B cell (primary cell): ENCODE data around the gene SPHKAP. TPM values are rescaled to one million over a fixed set of nuclear protein-coding genes. Genes with fewer than 3 reads are reported as not detected.
A peak's percentile ranks its signal among the peaks of the same experiment; 100 is the strongest.

Source experiments
- ATAC-seq: fragments of 200-7000 bp; cut with Tn5 transposase; one replicate; pipeline ENCODE4 v1.10.0; 2021; ENCODE audit warnings: low read depth, mild to moderate bottlenecking, moderate number of reproducible peaks, moderate library complexity
- CTCF ChIA-PET: fragments of 350-600 bp; sonication (Branson Sonifier 250); formaldehyde crosslinking; loops from one replicate; lab custom pipeline; 2021; ENCODE audit warnings: antibody characterized with exemption, inconsistent platforms; lab: Charles Lee
- POLR2A ChIA-PET: fragments of 350-600 bp; sonication (Branson Sonifier 250); formaldehyde crosslinking; loops from one replicate; lab custom pipeline; 2021; ENCODE audit warnings: antibody characterized with exemption; lab: Charles Lee
- DNase-seq: peaks from one replicate; pipeline ENCODE4 v3.0.0; 2013
- H2AFZ ChIP-seq: 2 replicates; pipeline ENCODE4 v1.6.1; 2012; ENCODE audit warnings: mild to moderate bottlenecking, low read depth, low read length; ENCODE audit not compliant: insufficient read depth, poor library complexity, severe bottlenecking
- H3K27ac ChIP-seq, 2 donors: 1 replicate in 1 of 2; 2 replicates in 1 of 2; pipeline ENCODE4 v1.5.1; 2012 to 2013; ENCODE audit warnings: low read length in 2 of 2, mild to moderate bottlenecking in 2 of 2, moderate library complexity in 1 of 2
- H3K27me3 ChIP-seq, 4 experiments: fragments of 200-600 bp in 1 of 4; sonication (generic) in 1 of 4; replicated peaks in 1 of 4; 1 replicate in 2 of 4; 2 replicates in 2 of 4; pipeline versions ENCODE4 v1.6.1 to v1.7.0; 2013 to 2016; ENCODE audit warnings: low read length in 3 of 4, mild to moderate bottlenecking in 2 of 4, mixed read lengths in 1 of 4, moderate library complexity in 1 of 4; ENCODE audit not compliant: insufficient read depth in 4 of 4, control insufficient read depth in 3 of 4; ENCODE audit errors: control extremely low read depth in 1 of 4
- H3K36me3 ChIP-seq, 2 experiments: replicated peaks in 1 of 2; 1 replicate in 1 of 2; 2 replicates in 1 of 2; pipeline versions ENCODE4 v1.6.1 to v1.7.1; 2013; ENCODE audit warnings: low read length in 1 of 2; ENCODE audit not compliant: insufficient read depth in 2 of 2, control insufficient read depth in 1 of 2; ENCODE audit errors: control extremely low read depth in 1 of 2, extremely low read depth in 1 of 2
- H3K4me1 ChIP-seq, 2 donors: fragments of 200-600 bp in 1 of 2; sonication (generic) in 1 of 2; 1 replicate in 1 of 2; 2 replicates in 1 of 2; pipeline versions ENCODE4 v1.5.1 to v1.6.1; 2013 to 2017; ENCODE audit warnings: low read length in 2 of 2; ENCODE audit not compliant: control insufficient read depth in 2 of 2, insufficient read depth in 2 of 2
- H3K4me2 ChIP-seq: replicated peaks from 2 replicates; pipeline ENCODE3; 2012; ENCODE audit warnings: mild to moderate bottlenecking, low read depth, low read length; ENCODE audit not compliant: poor library complexity, severe bottlenecking
- H3K4me3 ChIP-seq, 5 experiments: fragments of 200-600 bp in 1 of 5; sonication (generic) in 1 of 5; 1 replicate in 3 of 5; 2 replicates in 2 of 5; pipeline versions ENCODE4 v1.5.1 to v1.7.0; 2011 to 2016; ENCODE audit warnings: low read length in 4 of 5, mild to moderate bottlenecking in 4 of 5, low read depth in 2 of 5, control low read depth in 1 of 5, moderate library complexity in 1 of 5; ENCODE audit not compliant: insufficient read depth in 1 of 5; ENCODE audit errors: control extremely low read depth in 1 of 5, extremely low read depth in 1 of 5
- H3K79me2 ChIP-seq: fragments of 200-600 bp; sonication (generic); one replicate; pipeline ENCODE4 v1.6.0; 2016; ENCODE audit warnings: low read length; ENCODE audit not compliant: control insufficient read depth, insufficient read depth
- H3K9ac ChIP-seq: fragments of 200-600 bp; sonication (generic); 2 replicates; pipeline ENCODE4 v1.6.1; 2017; ENCODE audit warnings: mild to moderate bottlenecking, low read length, moderate library complexity
- H3K9me3 ChIP-seq, 3 donors: one replicate each; pipeline versions ENCODE4 v1.6.1 to v1.7.1; 2013; ENCODE audit warnings: low read length in 2 of 3; ENCODE audit not compliant: control insufficient read depth in 2 of 3, insufficient read depth in 1 of 3; ENCODE audit errors: control extremely low read depth in 1 of 3
- H4K20me1 ChIP-seq: 2 replicates; pipeline ENCODE4 v1.6.0; 2012; ENCODE audit warnings: mild to moderate bottlenecking, low read length; ENCODE audit not compliant: insufficient read depth, control insufficient read depth, poor library complexity, severe bottlenecking
- H3K27ac Mint-ChIP-seq: one replicate; pipeline ENCODE4 v1.8.0; 2021; ENCODE audit warnings: mixed read lengths
- H3K27me3 Mint-ChIP-seq: one replicate; pipeline ENCODE4 v1.8.0; 2021; ENCODE audit warnings: mixed read lengths
- H3K4me1 Mint-ChIP-seq: one replicate; pipeline ENCODE4 v1.8.0; 2021; ENCODE audit warnings: mixed read lengths
- H3K4me3 Mint-ChIP-seq: one replicate; pipeline ENCODE4 v1.8.0; 2021; ENCODE audit warnings: mixed read lengths
- H3K9me3 Mint-ChIP-seq: one replicate; pipeline ENCODE4 v1.8.0; 2022; ENCODE audit warnings: mixed read lengths; ENCODE audit not compliant: insufficient read depth
- CTCF ChIP-seq: fragments of 200-600 bp; IDR thresholded peaks from one replicate; pipeline ENCODE4 v1.8.0; 2022; ENCODE audit warnings: antibody characterized with exemption, mild to moderate bottlenecking
- EZH2 ChIP-seq: IDR thresholded peaks from 2 replicates; pipeline ENCODE4 v1.6.1; 2012; ENCODE audit warnings: borderline replicate concordance, low read depth, mild to moderate bottlenecking, moderate library complexity, low read length; ENCODE audit not compliant: insufficient read depth, poor library complexity, severe bottlenecking
- WGBS: methylation state at CpG from one replicate; pipeline ENCODE4 v1.1.5; 2013; ENCODE audit warnings: missing lambda C conversion rate; ENCODE audit not compliant: insufficient coverage; 5-methylcytosine and 5-hydroxymethylcytosine counted together
- intact Hi-C: fragments of 100-400 bp; cut with micrococcal nuclease; formaldehyde crosslinking; loops from one replicate; pipeline ENCODE4 v1.10.0; 2022
- polyA plus RNA-seq: library from polyadenylated mRNA; depleted of rRNA; stranded (reverse); fragments of >200 nt; gene quantifications from 2 replicates; pipeline ENCODE4 v1.2.3, GENCODE V29; 2012
- total RNA-seq, 2 donors: library from RNA; stranded (reverse); fragments of 120-200 nt in 1 of 2; gene quantifications; 1 replicate in 1 of 2; 2 replicates in 1 of 2; pipeline versions ENCODE4 v1.2.3 to v1.2.4, GENCODE V29; 2013 to 2022

SPHKAP gene
- total and polyA plus RNA-seq, 2 donors (not counting 1 experiment from before 2014, with no cell fraction given): not detected

- no peaks in the 10 kb centered on the region for H3K79me2 ChIP-seq
- DNase-seq (no peak), ATAC-seq (no peak)
- CTCF ChIA-PET: interaction anchor here (1.4 kb wide), 1 partner anchor 16 kb away, joined by 4 read pairs; no protein-coding TSS in a partner anchor
- intact Hi-C loops: no loop called here
- no peak overlapping the region for H3K27ac ChIP-seq
- no peak overlapping the region for H3K4me2 ChIP-seq
- no peak overlapping the region for H3K27ac Mint-ChIP-seq
- peaks cover 2% of the 10 kb centered on the region for H3K9me3 Mint-ChIP-seq
- H4K20me1 ChIP-seq: no peaks in the 10 kb centered on the region
- no peak overlapping the region for H3K4me3 ChIP-seq
- no peak overlapping the region for H3K9ac ChIP-seq
- H3K4me1 ChIP-seq: no peaks in the 10 kb centered on the region
- no CpG with 5 or more reads among the region's 2 CpGs for WGBS
- no peaks in the 10 kb centered on the region for H3K9me3 ChIP-seq
- H3K27me3 Mint-ChIP-seq: no peaks in the 10 kb centered on the region
- no peaks in the 10 kb centered on the region for H3K27me3 ChIP-seq
- no peak overlapping the region for H2AFZ ChIP-seq
- no peak for TF ChIP-seq EZH2
- TF ChIP-seq CTCF: no peak
- POLR2A ChIA-PET: no interaction called here
- H3K4me1 Mint-ChIP-seq: no peaks in the 10 kb centered on the region
- no peaks in the 10 kb centered on the region for H3K36me3 ChIP-seq
- H3K4me3 Mint-ChIP-seq: no peak overlapping the region
These were observed 140.5 kb downstream of the SPHKAP start for GRCh38 chr2:228040995-228041394.

GRCh38 chr2:228039752-228040534 is 141.5 kb downstream of the SPHKAP start:
- Histone ChIP-seq H3K4me2 (no peak overlapping the region), H3K9me3 (no peaks in the 10 kb centered on the region), H3K27me3 (no peaks in the 10 kb centered on the region), H3K4me3 (no peak overlapping the region), H3K4me1 (no peaks in the 10 kb centered on the region), H3K27ac (no peak overlapping the region), H3K36me3 (no peaks in the 10 kb centered on the region), H2AFZ (no peak overlapping the region), H4K20me1 (no peaks in the 10 kb centered on the region), H3K9ac (no peak overlapping the region), H3K79me2 (no peaks in the 10 kb centered on the region)
- H3K27ac Mint-ChIP-seq: no peak overlapping the region
- H3K4me3 Mint-ChIP-seq: no peak overlapping the region
- H3K27me3 Mint-ChIP-seq: no peaks in the 10 kb centered on the region
- ChIA-PET CTCF (interaction anchor here (1.4 kb wide), 1 partner anchor 15 kb away, joined by 4 read pairs; no protein-coding TSS in a partner anchor), POLR2A (no interaction called here)
- TF ChIP-seq EZH2: no peak
- TF ChIP-seq CTCF: peak; percentile 58
- ATAC-seq (no peak), DNase-seq (no peak)
- intact Hi-C loops: no loop called here
- no CpG with 5 or more reads among the region's 5 CpGs for WGBS
- no peaks in the 10 kb centered on the region for H3K4me1 Mint-ChIP-seq
- peaks cover 2% of the 10 kb centered on the region for H3K9me3 Mint-ChIP-seq
